DND-41 (cell line): ENCODE results near the gene BMX.
A peak's percentile ranks its signal among the peaks of the same experiment; 100 is the strongest.

Experiments used
- ATAC-seq: fragments of 200-7000 bp; cut with Tn5 transposase; 3 replicates; pipeline ENCODE4 v1.9.1; 2021; ENCODE audit warnings: low read depth; ENCODE audit not compliant: insufficient read depth
- DNase-seq: peaks from one replicate; pipeline ENCODE4 v3.0.0-alpha.2; 2020
- H2AFZ ChIP-seq: 2 replicates; pipeline ENCODE4 v1.6.0; 2012; ENCODE audit warnings: low read depth, low read length
- H3K27ac ChIP-seq: 2 replicates; pipeline ENCODE4 v1.5.1; 2012; ENCODE audit warnings: low read length, inconsistent platforms
- H3K27me3 ChIP-seq: fragments of 200-600 bp; sonication (generic); 2 replicates; pipeline ENCODE4 v1.6.0; 2012; ENCODE audit warnings: low read length, mild to moderate bottlenecking, inconsistent platforms; ENCODE audit not compliant: insufficient read depth, poor library complexity
- H3K36me3 ChIP-seq: 2 replicates; pipeline ENCODE4 v1.5.1; 2012; ENCODE audit warnings: low read length, inconsistent platforms; ENCODE audit not compliant: insufficient read depth
- H3K4me1 ChIP-seq: 2 replicates; pipeline ENCODE4 v1.5.1; 2012; ENCODE audit warnings: mild to moderate bottlenecking, low read length; ENCODE audit not compliant: insufficient read depth
- H3K4me2 ChIP-seq: 2 replicates; pipeline ENCODE4 v1.6.0; 2012; ENCODE audit warnings: mild to moderate bottlenecking, moderate library complexity, low read length, inconsistent platforms; ENCODE audit not compliant: insufficient read depth
- H3K4me3 ChIP-seq, 2 experiments: fragments of 200-600 bp in 1 of 2; shearing (Covaris generic) in 1 of 2; 2 replicates each; pipeline ENCODE4 v1.5.1; 2012 to 2016; ENCODE audit warnings: inconsistent platforms in 2 of 2, low read length in 2 of 2, mild to moderate bottlenecking in 2 of 2, low read depth in 1 of 2, moderate library complexity in 1 of 2
- H3K79me2 ChIP-seq: 2 replicates; pipeline ENCODE4 v1.6.0; 2012; ENCODE audit warnings: low read length, inconsistent platforms; ENCODE audit not compliant: insufficient read depth
- H3K9ac ChIP-seq: 2 replicates; pipeline ENCODE4 v1.6.0; 2012; ENCODE audit warnings: low read depth, mild to moderate bottlenecking, inconsistent platforms, low read length, moderate library complexity
- H3K9me3 ChIP-seq: 2 replicates; pipeline ENCODE4 v1.5.1; 2012; ENCODE audit warnings: low read length, moderate library complexity, mild to moderate bottlenecking, inconsistent platforms; ENCODE audit not compliant: insufficient read depth, severe bottlenecking
- H4K20me1 ChIP-seq: 2 replicates; pipeline ENCODE4 v1.6.0; 2012; ENCODE audit warnings: low read length; ENCODE audit not compliant: insufficient read depth
- CTCF ChIP-seq: IDR thresholded peaks from 2 replicates; pipeline ENCODE4 v1.5.1; 2012; ENCODE audit warnings: borderline replicate concordance, low read length, moderate library complexity, mild to moderate bottlenecking; ENCODE audit not compliant: poor library complexity, severe bottlenecking; ENCODE audit errors: extremely low read depth
- EZH2 ChIP-seq: IDR thresholded peaks from 3 replicates; pipeline ENCODE4 v1.6.1; 2012; ENCODE audit warnings: borderline replicate concordance, low read depth, mild to moderate bottlenecking, moderate library complexity, low read length, inconsistent platforms; ENCODE audit not compliant: severe bottlenecking

Gene BMX

DNA sequence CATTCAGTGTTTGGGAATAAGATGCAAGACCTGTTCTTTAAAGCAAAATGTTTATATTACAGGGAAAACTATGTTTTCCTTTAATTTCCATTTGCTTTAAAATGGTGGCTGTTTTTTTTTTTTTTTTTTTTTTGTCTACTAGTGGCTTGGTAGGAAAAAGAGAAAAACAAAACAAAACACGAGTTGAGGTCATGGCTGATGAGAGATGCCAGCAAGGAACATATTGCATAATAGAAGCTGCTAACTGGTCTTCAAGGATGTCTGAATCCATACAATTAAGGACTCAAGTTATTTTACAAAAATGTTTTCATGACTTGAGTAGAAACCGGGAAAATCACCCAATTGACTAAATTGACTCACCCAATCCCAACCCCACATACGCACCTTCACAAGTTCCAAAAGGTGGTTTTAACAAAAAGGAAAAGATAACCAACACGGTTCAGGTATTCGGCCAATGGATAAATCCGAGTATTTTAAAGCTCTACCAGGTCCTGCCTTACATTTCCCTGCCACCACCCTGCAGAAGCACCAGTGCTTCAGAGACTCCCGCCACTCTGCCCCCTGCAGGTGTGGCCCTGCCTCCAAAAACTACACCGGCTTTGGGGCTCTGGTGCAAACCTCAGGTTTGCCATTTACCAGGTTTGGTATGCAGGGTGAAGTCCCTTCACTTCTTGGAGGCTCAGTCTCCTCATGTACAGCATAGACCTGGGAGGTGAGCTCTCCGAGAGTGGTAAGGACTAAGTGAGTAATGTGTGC, 34.5 kb upstream of the BMX start:
- TF ChIP-seq CTCF (peak; percentile 4), EZH2 (no peak)
- Histone ChIP-seq H3K79me2 (no peaks in the 10 kb centered on the region), H3K27ac (no peak overlapping the region), H3K4me3 (no peak overlapping the region), H4K20me1 (no peaks in the 10 kb centered on the region), H3K9ac (no peak overlapping the region), H3K4me1 (no peaks in the 10 kb centered on the region), H3K27me3 (no peaks in the 10 kb centered on the region), H3K9me3 (no peaks in the 10 kb centered on the region), H2AFZ (no peak overlapping the region), H3K36me3 (no peaks in the 10 kb centered on the region), H3K4me2 (no peak overlapping the region)
- ATAC-seq (no peak), DNase-seq (no peak)

- Histone ChIP-seq H3K4me1 (no peaks in the 10 kb centered on the region), H3K27me3 (no peaks in the 10 kb centered on the region), H2AFZ (no peak overlapping the region), H3K36me3 (no peaks in the 10 kb centered on the region), H3K4me3 (no peak overlapping the region), H3K27ac (no peak overlapping the region), H3K79me2 (no peaks in the 10 kb centered on the region), H3K9ac (no peak overlapping the region), H3K4me2 (no peak overlapping the region), H3K9me3 (no peaks in the 10 kb centered on the region), H4K20me1 (no peaks in the 10 kb centered on the region)
- no peak for DNase-seq
- TF ChIP-seq EZH2: no peak
- peak; percentile 50 for TF ChIP-seq CTCF
- ATAC-seq: no peak
These were observed 32.6 kb upstream of the BMX start for GRCh38 chrX:15468036-15468435.

- H4K20me1 ChIP-seq: no peaks in the 10 kb centered on the region
- no peaks in the 10 kb centered on the region for H3K9me3 ChIP-seq
- no peak overlapping the region for H3K4me3 ChIP-seq
- H3K27me3 ChIP-seq: no peaks in the 10 kb centered on the region
- H3K79me2 ChIP-seq: no peaks in the 10 kb centered on the region
- no peaks in the 10 kb centered on the region for H3K36me3 ChIP-seq
- no peak for ATAC-seq
- H3K4me2 ChIP-seq: no peak overlapping the region
- DNase-seq: no peak
- H2AFZ ChIP-seq: no peak overlapping the region
- H3K27ac ChIP-seq: no peak overlapping the region
- no peak overlapping the region for H3K9ac ChIP-seq
- no peaks in the 10 kb centered on the region for H3K4me1 ChIP-seq
- TF ChIP-seq CTCF (no peak), EZH2 (no peak)
These were observed 31.0 kb upstream of the BMX start for GRCh38 chrX:15469613-15470012.

- H3K4me3 ChIP-seq: no peak overlapping the region
- peak; percentile 74; the same call in 2 of the 3 replicates for ATAC-seq
- H3K27me3 ChIP-seq: no peaks in the 10 kb centered on the region
- no peaks in the 10 kb centered on the region for H3K9me3 ChIP-seq
- no peak overlapping the region for H3K27ac ChIP-seq
- DNase-seq: peak; percentile 47
- no peak overlapping the region for H2AFZ ChIP-seq
- no peaks in the 10 kb centered on the region for H3K4me1 ChIP-seq
- no peaks in the 10 kb centered on the region for H3K79me2 ChIP-seq
- no peaks in the 10 kb centered on the region for H3K36me3 ChIP-seq
- peak; percentile 75 for TF ChIP-seq CTCF
- no peak for TF ChIP-seq EZH2
- H3K4me2 ChIP-seq: no peak overlapping the region
- H3K9ac ChIP-seq: no peak overlapping the region
- H4K20me1 ChIP-seq: no peaks in the 10 kb centered on the region
These were observed 29.6 kb upstream of the BMX start for GRCh38 chrX:15471028-15471427.
